ENCODE results near the gene HAS3.

HAS3 gene

DNA sequence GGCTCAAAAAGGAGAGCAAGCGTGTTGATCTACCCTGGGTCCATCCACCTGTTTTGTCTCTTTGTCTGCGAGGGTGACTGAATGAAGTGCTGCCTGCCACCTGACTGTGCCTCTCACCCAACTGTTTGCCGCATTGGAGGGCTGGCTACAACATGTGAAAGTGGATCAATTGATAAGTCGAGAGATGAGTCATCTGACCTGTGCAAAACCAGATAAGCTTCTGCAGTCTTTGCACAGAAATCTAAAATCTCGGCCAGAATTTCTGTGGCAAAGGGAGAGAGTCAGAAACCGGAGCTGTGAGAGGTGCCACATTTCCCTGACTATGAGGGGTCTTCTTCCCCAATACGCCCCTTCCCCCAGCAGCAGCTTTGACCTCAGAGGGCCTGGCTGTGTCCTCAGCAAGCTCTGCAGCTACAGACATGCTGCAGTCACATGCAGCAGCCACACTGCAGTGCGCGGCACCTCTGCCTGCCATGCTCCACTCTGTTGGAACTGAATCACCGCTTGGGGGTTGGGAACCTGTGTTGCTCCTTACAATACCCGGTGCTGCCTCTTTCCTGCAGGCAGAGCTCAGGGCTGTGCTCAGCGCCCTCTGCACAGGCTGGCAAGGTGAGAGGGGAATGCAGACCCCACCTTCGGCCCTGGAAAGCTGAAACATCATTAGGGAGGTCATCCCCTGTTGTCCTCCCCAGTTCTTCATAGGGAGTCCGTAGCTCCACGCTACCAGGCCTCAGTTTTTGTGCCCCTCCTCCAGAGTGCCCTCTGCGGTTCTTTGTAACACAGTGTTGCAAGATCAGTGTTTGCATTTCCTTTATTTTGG, 16.2 kb upstream of the HAS3 start:
- no peak for DNase-seq (ENCODE audit: low spot score)

DNA sequence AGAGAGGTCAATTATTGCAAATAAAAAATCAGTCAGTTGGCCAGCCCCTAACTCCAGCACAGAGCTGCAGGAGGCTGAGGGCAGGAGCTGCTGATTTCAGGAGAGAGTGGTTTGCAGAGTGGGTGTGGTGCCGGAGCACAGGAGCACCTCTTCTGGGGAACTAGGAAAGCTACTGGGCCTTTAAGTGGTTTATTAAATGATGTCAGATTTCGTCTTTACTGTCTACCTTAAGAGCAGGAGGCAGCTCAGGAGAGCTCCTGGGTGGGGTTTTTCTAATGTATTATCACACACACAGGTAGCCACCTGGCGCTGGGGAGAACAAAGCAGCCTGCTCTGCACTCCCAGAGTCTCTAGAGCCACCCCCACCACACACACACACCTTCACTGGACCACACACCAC, 11.5 kb upstream of the HAS3 start:
- no peak for DNase-seq (ENCODE audit: low spot score)

DNA sequence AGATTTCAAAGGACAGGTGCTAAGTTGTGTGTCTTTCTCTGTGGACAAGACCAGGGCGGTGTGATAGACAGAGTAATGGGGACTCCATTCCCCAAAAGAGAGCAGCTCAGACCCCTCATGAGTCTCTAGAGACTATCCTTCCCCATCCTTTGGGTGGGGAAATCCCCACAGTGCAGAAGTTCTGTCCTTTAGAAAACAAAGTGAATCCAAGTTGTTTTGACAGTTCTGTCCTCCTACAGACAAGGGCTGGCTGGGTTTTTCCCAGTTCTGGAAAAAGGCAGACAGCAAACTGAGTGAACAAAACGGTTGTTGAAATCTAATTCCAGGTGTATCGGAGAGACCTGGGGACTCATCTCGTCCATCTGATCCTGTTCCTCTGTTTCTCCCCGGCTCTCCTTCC, 11.0 kb upstream of the HAS3 start:
- no peak for DNase-seq (ENCODE audit: low spot score)

DNA sequence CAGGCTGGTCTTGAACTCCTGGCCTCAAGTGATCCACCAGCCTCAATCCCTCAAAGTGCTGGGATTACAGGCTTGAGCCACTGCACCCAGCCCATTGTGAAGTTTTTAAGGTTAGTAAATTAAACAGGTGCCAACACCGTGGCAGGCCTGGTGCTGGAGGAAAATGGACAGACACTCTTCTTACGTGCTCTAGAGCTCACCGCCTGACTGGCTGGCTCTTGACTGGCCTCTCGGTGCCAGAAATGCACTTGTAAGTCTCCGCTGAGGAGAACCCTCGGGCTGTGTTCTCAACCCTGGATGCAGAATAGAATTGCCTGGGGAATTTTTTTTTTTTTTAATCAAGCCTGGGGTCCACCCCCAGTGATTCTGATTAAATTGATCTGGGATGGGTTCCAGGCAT, 10.3 kb upstream of the HAS3 start:
- no peak for DNase-seq (ENCODE audit: low spot score)

DNA sequence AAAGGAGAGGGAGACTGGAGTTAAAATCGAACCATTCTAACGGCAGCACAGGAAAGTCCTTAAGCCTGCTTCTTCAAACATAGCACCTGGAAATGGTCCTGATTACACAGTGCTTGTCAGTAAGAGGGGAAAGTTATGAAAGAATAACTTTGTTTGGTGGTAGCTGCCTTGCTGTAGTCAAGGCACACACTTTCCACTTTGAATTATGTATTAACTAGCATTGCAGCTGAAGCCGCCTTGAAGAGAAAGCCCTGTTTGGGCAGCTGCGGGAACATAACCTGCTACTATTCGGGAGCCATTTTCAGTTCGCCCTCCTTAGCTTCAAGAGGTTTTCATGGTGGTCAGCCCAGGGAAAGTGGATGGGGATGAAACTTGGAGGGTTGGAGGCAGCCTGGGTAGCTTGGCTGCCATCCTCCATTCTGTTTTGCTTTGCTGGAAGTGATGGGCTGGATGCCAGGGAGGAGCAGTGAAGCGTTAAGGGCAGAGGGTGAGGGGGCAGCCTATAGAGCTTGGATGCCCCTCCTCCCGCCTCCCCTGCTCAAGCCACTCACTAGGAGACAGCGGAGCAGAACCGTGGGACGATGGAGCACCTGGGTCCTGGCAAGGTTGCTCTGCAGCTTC, 5.3 kb upstream of the HAS3 start:
- no peak for DNase-seq (ENCODE audit: low spot score)

DNA sequence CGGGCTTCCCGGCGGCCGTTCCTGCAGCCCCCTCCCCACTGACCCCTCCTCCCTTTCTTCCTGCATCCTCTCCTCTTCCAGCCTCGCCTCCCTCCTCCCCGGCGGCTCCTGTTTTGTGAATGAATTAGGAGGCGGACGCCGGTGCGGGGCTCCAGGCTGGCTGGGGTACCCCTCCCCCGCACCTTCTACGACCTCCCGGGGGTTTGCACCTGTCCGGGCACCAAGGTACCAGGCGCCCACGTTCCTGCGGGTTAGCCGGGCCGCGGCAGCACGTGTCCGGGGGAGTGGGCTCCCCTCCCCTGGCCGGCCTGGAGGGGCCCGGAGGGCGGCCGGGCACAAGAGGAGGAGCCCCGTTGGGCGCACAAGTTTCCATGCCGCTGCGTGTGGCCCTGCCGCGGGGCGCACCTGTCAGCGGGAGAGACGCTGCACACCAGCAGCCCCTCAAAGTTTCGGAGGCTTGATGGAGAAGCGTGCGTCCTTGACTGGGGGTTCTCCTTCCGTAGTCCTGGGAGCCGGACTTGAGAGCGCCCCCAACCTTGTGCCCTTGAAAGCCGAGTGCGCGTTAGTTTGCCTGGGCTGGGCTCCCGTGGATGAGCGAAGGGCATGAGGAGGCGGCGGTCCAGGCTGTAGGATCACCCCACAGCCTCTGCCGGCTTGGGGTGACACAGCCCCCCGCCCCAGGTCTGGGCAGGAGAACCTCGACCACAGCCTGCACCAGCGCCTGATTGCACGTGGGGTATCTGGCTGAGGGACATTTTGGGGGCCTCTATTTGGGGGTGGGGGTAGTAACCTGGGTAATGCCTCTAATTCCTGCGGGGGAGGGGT, 1.2 kb downstream of the HAS3 start:
- peak; percentile 79 for DNase-seq (ENCODE audit: low spot score)

DNA sequence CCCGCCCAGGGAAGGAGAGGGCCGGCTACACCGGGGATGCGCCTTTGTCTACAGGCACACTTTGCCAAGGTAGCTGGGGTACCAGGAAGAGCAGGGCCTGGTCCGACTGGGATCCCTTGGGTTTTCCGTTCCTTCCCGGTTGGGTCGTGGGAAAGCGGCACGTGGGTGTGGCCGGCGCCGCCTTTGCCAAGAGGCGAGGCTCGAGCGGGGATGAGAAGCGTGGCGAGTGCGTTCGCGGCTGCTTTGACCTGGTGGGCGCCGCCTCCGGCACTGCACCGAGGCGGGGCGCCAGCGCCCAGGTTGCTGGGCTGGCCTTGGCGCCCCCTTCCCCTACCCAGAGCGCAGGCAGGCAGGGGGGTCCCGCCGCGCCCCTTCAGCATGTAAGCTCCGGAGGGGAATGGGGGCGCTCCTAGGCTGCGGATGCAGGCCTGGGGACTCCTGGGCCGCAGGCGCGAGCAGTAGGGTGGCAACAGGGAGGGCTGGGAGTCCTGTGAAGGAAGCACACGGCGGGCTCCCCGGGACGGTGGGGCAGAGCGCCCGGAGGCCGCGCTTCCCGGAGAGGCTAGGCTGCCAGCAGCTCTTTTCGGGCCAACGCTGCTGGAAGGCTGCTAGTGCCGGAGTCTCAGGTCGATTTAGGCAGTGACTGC, 2.0 kb downstream of the HAS3 start:
- peak; percentile 57 for DNase-seq (ENCODE audit: low spot score)

DNA sequence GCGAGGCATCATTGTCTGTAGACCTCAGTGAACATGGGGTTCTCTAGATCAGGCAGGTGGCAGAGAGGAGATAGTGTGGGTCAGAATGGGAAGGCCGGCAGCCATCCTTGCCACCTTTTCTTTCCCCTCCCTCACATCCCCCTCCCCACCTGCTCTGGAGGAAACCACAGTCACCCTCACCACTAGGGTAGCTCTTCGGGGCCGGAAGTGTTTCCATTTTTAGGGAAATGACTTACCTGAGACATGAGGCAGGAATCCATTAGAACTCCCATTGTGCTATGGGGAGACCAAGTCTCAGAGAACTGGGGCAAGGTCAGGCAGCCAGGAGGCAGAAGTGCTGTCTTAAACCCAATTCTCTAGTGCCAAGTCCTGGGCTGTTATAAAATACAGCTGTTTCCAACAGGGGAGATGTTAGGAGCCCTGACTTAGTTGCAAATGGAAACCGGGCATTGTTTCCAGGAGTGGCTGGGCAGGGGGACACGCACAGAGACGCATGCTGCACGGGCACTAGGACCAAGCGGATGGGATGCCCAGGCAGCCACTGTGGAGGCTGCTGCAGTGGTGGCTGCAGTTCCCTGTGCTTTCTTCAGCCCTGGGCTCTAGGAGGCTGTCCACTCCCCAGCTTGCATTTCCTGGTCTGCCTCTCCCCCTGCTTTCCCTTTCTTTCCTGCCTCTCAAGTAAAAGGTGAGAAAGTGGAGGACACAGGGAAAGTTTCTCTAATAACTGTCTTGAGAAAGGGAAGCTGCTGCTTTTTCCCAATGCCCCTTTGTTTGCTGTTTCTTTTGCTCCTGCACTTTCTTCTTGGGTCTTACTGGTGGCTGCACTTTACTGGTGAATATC, 2.8 kb downstream of the HAS3 start:
- DNase-seq (ENCODE audit: low spot score) = peak; percentile 62

DNA sequence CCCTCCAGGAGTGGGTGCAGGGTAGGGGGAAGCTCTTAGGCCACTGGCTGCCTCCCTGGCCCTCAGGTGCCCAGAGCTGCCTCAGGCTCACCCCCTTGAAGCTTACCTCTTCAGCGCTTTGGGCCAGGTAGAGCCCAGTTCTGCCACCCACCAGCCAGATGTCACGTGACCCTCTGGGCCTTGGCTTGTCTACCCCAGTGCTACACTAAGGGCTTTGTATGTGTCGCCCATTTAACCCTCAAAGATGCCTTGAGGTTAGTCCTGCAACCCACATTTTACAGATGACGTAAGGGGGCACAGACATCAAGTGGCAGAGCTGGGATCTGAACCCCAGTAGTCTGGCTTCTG, 3.4 kb downstream of the HAS3 start:
- DNase-seq (ENCODE audit: low spot score) = no peak

DNA sequence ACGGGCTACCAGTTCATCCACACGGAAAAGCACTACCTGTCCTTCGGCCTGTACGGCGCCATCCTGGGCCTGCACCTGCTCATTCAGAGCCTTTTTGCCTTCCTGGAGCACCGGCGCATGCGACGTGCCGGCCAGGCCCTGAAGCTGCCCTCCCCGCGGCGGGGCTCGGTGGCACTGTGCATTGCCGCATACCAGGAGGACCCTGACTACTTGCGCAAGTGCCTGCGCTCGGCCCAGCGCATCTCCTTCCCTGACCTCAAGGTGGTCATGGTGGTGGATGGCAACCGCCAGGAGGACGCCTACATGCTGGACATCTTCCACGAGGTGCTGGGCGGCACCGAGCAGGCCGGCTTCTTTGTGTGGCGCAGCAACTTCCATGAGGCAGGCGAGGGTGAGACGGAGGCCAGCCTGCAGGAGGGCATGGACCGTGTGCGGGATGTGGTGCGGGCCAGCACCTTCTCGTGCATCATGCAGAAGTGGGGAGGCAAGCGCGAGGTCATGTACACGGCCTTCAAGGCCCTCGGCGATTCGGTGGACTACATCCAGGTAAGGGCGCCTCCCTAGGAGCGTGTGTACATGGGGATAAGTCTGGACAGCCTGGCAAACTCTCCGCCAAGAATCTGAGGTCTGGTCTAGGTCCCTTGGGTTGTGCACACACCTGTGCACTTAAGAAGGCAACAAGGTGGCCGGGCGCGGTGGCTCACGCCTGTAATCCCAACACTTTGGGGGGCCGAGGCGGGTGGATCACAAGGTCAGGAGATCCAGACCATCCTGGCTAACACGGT, 4.2 kb downstream of the HAS3 start:
- no peak for DNase-seq (ENCODE audit: low spot score)

DNA sequence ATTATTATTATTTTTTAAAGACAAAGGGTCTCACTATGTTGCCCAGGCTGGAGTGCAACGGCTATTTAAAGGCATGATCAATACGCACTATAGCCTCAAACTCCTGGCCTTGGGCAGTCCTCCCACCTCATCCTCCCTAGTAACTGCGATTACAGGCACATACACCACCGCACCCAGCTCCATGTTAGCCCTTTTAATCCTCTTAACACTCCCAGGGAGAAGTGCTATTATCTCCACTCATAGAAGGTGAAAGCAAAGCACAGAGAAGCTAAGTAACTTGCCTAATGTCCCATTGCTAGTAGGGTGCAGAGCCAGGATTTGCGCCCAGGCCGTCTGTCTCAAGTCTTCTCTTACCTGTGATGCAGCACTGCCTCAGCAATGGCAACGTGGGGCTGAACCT, 5.0 kb downstream of the HAS3 start:
- DNase-seq (ENCODE audit: low spot score) = no peak

DNA sequence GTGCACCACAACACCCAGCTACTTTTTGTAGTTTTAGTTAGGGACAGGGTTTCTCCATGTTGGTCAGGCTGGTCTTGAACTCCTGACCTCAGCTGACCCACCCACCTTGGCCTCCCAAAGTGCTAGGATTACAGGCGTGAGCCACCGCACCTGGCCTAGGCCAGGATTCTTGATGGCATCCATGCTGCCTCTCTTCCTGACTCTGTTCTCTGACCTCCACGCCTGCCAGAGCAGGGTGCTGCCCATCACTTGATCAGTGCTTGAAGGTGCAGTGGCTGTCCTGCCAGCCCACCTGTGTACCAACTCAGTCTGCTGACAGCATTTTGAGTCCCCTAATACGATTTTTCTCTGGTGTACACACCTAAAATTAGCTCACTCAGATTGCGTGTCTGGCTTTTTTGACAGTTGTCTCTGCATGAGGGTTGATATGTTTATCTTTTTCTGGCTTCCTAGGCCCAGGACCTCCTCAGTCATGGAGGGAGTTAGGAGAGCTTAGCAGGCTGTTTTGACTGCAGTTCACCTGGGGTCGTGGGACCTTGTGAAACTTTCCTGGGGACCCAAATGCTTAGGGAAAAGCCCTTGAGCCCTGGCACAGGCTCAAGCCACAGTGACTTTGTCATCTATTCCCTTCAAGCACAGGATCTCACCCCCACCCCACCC, 5.9 kb downstream of the HAS3 start:
- no peak for DNase-seq (ENCODE audit: low spot score)

DNA sequence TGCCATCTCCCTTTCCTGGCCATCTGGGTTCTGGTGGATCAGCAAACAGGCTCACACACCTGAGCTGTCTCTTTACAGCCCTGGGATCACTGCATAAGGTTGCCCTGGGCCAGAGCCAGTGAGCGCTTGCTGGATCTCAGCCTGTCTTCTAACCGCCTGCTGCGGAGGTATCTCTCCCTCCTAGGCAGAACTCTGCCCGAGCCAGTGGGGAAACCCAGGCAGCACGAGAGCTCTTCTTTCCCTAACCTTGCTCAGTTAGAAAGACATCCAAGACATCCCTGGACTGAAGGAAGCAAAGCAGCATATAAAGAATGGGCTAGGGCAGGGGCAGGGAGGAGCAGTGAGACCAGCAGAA, 6.4 kb downstream of the HAS3 start:
- DNase-seq (ENCODE audit: low spot score) = no peak

DNA sequence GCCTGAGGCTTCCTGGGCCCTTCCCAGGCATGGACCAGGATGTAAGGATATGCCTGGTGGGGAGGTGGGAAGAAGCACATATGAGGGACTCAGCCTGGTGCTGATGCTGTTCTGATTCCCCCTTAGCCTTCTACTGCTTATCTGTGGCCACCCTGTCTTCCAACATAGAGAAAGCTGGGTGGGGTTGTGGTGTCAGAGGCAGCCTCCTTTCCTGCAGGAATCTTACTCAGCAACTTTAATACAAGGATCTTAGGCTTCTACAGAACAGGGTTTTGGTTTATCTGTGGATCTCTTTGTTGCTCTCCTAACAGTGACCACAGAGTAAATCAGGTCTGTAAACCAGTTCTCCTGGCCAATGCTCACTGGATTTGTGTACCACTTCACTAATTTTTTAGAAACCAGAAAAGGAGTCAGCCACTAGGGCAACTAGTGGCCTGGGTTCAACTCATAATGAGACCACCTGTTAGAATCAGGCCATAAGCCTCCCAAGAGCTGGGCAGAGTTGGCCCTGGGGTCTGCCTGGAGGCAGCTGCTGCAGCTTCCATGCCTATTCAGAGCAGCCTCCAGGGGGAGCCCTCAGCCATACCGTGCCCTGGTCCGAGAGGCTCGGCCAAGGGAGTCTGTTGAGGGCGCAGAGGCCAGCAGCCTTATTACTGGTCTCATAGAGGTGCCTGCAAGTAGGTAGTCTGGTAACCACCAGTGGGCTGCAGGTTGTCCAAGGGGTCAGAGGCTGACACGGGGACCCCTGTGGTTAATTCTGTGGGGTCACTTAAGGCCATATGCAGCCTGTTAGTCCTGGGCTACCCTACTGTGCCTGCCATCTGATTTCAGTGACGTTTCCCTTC, 7.1 kb downstream of the HAS3 start:
- peak; percentile 90 for DNase-seq (ENCODE audit: low spot score)

DNA sequence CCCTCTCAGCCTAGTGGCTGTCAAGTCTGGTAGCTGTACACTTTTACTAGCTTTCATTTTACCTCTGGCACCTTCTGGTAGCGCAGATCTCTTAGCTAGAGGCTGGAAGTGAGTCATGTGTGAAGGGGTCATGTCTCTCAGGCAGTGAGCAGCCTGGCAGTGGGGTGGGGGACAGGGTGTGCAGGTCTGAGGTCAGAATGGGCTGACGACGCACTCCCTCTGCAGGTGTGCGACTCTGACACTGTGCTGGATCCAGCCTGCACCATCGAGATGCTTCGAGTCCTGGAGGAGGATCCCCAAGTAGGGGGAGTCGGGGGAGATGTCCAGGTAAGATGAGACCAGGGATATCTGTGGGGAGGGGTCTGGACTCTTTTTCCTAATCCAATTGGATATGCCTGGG, 7.8 kb downstream of the HAS3 start:
- DNase-seq (ENCODE audit: low spot score) = no peak

DNA sequence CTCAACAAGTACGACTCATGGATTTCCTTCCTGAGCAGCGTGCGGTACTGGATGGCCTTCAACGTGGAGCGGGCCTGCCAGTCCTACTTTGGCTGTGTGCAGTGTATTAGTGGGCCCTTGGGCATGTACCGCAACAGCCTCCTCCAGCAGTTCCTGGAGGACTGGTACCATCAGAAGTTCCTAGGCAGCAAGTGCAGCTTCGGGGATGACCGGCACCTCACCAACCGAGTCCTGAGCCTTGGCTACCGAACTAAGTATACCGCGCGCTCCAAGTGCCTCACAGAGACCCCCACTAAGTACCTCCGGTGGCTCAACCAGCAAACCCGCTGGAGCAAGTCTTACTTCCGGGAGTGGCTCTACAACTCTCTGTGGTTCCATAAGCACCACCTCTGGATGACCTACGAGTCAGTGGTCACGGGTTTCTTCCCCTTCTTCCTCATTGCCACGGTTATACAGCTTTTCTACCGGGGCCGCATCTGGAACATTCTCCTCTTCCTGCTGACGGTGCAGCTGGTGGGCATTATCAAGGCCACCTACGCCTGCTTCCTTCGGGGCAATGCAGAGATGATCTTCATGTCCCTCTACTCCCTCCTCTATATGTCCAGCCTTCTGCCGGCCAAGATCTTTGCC, 9.0 kb downstream of the HAS3 start:
- DNase-seq (ENCODE audit: low spot score) = no peak

DNA sequence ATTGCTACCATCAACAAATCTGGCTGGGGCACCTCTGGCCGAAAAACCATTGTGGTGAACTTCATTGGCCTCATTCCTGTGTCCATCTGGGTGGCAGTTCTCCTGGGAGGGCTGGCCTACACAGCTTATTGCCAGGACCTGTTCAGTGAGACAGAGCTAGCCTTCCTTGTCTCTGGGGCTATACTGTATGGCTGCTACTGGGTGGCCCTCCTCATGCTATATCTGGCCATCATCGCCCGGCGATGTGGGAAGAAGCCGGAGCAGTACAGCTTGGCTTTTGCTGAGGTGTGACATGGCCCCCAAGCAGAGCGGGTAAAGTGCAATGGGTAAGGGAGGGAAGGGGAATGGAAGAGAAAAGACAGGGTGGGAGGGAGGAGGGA, 9.5 kb downstream of the HAS3 start:
- DNase-seq (ENCODE audit: low spot score) = no peak

DNA sequence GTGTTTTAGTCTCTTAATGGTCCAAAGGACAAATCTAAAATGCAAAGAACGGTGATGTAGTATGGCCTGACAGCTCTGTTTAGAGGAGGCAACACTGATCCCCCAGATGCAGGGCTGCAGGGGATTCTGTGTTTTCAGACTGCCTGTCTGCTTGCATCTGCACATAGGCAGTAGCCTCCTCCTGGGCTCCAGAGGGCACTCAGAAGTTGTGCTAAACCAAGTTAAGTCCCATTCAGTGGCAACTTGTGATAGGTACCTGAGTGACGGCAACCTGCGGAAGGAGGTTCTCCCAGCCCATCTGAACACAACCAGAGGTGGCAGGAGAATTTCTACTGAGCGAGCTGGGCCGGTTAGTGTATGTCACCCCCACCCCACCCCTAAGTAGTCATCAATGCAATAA, 9.9 kb downstream of the HAS3 start:
- DNase-seq (ENCODE audit: low spot score) = no peak

DNA sequence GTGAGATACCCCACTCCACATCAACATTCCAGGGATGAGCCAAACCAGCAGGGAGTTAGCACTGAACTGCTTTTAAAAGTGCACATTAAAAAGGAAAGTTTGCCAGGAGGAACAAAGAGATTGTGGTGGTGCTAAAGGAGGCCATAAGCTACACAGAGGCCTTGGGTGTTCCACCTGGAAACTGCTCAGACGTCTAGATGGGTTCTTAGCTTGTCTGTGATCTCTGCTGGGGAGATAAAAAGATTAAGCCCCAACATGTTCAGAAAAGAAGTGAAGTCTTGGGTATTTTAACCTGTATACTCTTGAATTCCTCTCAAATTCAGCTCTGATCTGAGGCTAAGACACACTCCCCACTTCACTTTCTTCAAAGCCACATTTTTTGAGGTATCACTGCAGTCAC, 10.4 kb downstream of the HAS3 start:
- DNase-seq (ENCODE audit: low spot score) = no peak

Data from iPS-NIHi11 (cell line).